Upper lobe of right lung (tissue), 1 donor: ENCODE measurements around the gene CSMD2. TPM values are rescaled to one million over a fixed set of nuclear protein-coding genes. Genes with fewer than 3 reads are reported as not detected.

ENCODE experiments used
- ATAC-seq: fragments of 200-7000 bp; cut with Tn5 transposase; one replicate; pipeline ENCODE4 v1.9.1; 2020; ENCODE audit warnings: mild to moderate bottlenecking, moderate library complexity
- DNase-seq: peaks from one replicate; pipeline ENCODE4 v3.0.0-alpha.2; 2020
- H3K27ac ChIP-seq: fragments of 200-600 bp; one replicate; pipeline ENCODE4 v1.8.0; 2022
- H3K27me3 ChIP-seq: fragments of 200-600 bp; one replicate; pipeline ENCODE4 v1.8.0; 2022; ENCODE audit warnings: mild to moderate bottlenecking
- H3K36me3 ChIP-seq: fragments of 200-600 bp; one replicate; pipeline ENCODE4 v1.8.0; 2022
- H3K4me1 ChIP-seq: fragments of 200-600 bp; one replicate; pipeline ENCODE4 v1.8.0; 2022
- H3K4me3 ChIP-seq: fragments of 200-600 bp; one replicate; pipeline ENCODE4 v1.8.0; 2022; ENCODE audit warnings: mild to moderate bottlenecking
- H3K9me3 ChIP-seq: fragments of 200-600 bp; one replicate; pipeline ENCODE4 v1.8.0; 2022
- intact Hi-C: fragments of 100-400 bp; cut with DNase I; formaldehyde crosslinking; loops from one replicate; pipeline ENCODE4 v1.11.0; 2022
- total RNA-seq: library from RNA; stranded (reverse); fragmentation: NEBNext Ultra II Directional; extraction: Animal tissue kit (Norgen Biotek cat#: 25700); gene quantifications from one replicate; pipeline ENCODE4 v1.2.1, GENCODE V29; 2021
- TF ChIP-seq, protein P1 (sequence below): fragments of 200-600 bp; IDR thresholded peaks from one replicate; pipeline ENCODE4 v1.8.0; 2022; ENCODE audit warnings: antibody characterized with exemption
- donor health status: DM: no; HTN: yes; CAD: no; lungs with severe emphysema.

Gene CSMD2
- total RNA-seq, 1 donor from 2014 or later = 0.67 TPM

DNA sequence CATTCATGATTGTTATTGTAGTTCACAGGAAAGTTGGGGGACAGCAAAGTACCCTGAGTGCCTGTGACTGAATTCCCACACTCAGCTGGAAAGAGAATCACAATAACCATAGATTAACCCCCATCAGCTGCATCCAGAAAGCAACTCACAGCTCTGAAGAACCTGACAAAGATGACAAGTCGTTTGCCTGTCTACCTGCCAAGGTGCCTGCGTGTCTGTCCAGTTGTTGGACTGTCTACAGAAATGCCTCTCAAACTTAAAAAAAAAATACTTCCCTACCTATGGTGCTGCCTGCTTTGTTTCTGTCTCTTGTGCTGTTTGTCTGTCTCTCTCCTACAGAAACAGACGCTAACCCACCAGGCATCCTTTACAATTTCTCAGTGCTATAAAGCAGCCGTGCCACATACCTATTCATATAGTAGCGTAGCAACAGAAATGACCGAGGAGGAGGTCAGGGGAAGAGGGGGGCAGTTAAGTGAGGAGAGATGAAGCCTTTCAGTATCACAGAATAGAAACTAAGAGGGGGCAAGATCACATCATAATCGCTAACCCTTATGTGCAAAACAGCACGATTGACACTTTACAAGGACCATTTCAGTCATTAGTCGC, 455.8 kb downstream of the CSMD2 start:
- H3K9me3 ChIP-seq = no peaks in the 10 kb centered on the region
- H3K36me3 ChIP-seq = no peaks in the 10 kb centered on the region
- peaks cover 6% of the 10 kb centered on the region for H3K27me3 ChIP-seq
- no peak for ATAC-seq
- H3K4me3 ChIP-seq = no peak overlapping the region
- TF ChIP-seq, protein P1, sequence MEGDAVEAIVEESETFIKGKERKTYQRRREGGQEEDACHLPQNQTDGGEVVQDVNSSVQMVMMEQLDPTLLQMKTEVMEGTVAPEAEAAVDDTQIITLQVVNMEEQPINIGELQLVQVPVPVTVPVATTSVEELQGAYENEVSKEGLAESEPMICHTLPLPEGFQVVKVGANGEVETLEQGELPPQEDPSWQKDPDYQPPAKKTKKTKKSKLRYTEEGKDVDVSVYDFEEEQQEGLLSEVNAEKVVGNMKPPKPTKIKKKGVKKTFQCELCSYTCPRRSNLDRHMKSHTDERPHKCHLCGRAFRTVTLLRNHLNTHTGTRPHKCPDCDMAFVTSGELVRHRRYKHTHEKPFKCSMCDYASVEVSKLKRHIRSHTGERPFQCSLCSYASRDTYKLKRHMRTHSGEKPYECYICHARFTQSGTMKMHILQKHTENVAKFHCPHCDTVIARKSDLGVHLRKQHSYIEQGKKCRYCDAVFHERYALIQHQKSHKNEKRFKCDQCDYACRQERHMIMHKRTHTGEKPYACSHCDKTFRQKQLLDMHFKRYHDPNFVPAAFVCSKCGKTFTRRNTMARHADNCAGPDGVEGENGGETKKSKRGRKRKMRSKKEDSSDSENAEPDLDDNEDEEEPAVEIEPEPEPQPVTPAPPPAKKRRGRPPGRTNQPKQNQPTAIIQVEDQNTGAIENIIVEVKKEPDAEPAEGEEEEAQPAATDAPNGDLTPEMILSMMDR = no peak
- H3K4me1 ChIP-seq = no peaks in the 10 kb centered on the region
- intact Hi-C loops = no loop called here
- H3K27ac ChIP-seq = no peak overlapping the region
- no peak for DNase-seq

DNA sequence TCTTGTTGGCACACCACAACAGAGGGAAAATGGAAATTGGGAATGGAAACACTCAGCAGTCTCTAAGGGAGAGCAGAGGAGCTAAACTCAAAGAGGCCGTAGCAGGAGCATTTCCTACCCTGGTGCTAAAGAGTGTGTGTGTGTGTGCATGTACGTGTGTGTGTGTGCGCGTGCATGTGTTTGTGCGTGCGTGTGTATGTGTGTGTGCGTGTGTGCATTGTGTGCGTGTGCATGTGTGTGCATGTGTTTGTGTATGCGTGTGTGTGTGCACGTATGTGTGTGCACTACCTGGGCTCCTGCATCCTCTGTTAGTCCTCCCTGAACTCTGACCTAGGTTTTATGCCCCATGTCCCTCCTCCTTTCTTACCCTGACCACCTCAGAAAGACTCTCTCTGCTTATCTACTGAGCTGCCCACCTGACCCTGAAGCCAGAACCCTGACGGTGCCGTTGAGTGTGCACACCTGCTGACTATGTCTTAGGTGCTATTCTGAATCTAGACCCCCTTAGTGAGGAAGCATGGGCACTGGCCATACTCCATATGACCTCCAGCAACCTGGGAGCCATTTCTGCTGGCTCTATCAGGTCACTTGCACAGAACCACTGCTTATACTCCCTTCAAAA, 458.3 kb downstream of the CSMD2 start:
- no peak for ATAC-seq
- intact Hi-C loops = no loop called here

DNA sequence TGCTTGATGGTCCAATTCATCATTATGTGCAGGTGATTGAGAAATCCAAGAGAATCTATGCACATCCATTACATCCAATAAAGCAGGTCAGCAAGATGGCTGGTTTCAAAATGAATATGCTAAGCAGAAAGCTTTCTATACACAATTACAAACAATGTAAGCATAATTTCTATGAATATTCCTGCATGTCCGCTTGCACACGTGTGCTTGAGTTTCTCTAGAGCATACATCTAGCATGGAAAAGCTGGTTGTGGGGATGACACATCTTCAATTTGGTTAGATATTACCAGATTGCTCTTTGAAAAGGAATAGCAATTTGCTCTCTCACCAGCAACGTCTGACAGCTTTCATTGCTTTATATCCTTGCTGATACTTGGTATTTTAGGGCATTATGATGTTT, 461.6 kb downstream of the CSMD2 start:
- TF ChIP-seq, protein P1 = no peak
- Histone ChIP-seq H3K4me3 (no peak overlapping the region), H3K36me3 (no peaks in the 10 kb centered on the region)

More for the DNA sequence above, 458.3 kb downstream of the CSMD2 start:
- H3K36me3 ChIP-seq = no peaks in the 10 kb centered on the region
- no peak overlapping the region for H3K4me3 ChIP-seq
- no peak overlapping the region for H3K27ac ChIP-seq
- no peak for DNase-seq
- H3K9me3 ChIP-seq = no peaks in the 10 kb centered on the region
- TF ChIP-seq, protein P1 = no peak
- no peaks in the 10 kb centered on the region for H3K4me1 ChIP-seq
- H3K27me3 ChIP-seq = peaks cover 12% of the 10 kb centered on the region

DNA sequence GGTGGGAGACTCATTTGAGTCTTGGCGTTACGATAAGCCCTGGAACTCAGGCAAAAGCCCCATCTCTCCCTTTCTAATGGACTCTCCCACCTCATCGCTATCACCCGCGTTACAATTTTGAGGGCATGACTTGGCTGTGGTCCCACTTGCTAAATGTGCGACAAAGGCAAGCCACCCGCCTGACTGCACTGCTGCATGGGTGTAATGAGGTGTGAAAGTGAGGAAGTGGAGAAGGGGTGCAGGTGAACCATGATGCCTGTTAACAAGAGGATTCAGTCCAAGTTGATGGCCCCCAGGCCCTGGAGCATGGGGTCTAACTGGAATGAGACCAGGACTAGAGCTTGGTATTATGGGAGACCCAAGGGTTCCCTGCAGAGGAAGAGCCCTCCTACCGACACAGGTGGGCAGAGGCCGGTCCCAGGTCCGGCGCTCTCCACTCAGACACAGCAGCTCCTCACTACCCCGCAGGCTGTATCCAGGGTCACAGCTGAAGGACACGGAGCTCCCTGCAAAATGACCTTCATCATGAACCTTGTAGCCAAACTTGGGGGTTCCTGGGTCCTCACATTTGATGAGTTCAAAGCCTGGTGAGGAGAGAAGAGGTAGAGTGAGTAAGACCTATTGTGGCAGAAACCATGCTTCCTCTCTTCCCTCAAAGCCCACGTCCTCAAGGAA, 466.5 kb downstream of the CSMD2 start:
- H3K4me3 ChIP-seq = no peak overlapping the region
- TF ChIP-seq, protein P1 = no peak
- H3K9me3 ChIP-seq = no peaks in the 10 kb centered on the region
- no peak for ATAC-seq
- H3K36me3 ChIP-seq = no peaks in the 10 kb centered on the region
- DNase-seq = no peak
- no peaks in the 10 kb centered on the region for H3K4me1 ChIP-seq
- peaks cover 3% of the 10 kb centered on the region for H3K27me3 ChIP-seq
- intact Hi-C loops = no loop called here
- no peak overlapping the region for H3K27ac ChIP-seq

More for the DNA sequence above, 461.6 kb downstream of the CSMD2 start:
- no peaks in the 10 kb centered on the region for H3K9me3 ChIP-seq
- no peaks in the 10 kb centered on the region for H3K4me1 ChIP-seq
- ATAC-seq = no peak
- intact Hi-C loops = no loop called here
- H3K27ac ChIP-seq = no peak overlapping the region
- DNase-seq = no peak
- H3K27me3 ChIP-seq = peaks cover 12% of the 10 kb centered on the region

DNA sequence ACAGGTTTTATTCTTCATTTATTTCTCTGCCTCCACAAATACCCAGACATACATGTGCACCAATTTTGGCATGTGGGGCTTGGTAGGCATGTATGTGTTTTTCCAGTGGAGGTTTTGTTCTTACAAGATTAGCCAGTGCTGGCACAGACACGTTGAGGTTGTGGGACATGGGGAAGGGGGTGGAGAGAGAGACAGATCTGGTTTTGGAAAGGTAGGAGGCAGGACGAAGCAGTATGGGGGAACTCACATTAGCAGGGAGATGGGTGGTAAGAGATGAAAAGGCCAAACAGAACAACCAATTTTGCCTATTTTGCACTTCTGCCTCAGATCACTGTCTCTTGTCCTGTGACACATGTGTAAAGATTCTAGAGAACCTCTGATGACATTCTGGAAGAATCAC, 467.2 kb downstream of the CSMD2 start:
- Histone ChIP-seq H3K4me3 (no peak overlapping the region), H3K4me1 (no peaks in the 10 kb centered on the region), H3K27me3 (no peaks in the 10 kb centered on the region), H3K9me3 (no peaks in the 10 kb centered on the region), H3K27ac (no peak overlapping the region), H3K36me3 (no peaks in the 10 kb centered on the region)
- DNase-seq (no peak), ATAC-seq (no peak)
- intact Hi-C loops = no loop called here
- TF ChIP-seq, protein P1 = no peak
